ENCODE measurements around the gene ABCF1.

ABCF1 gene

DNA sequence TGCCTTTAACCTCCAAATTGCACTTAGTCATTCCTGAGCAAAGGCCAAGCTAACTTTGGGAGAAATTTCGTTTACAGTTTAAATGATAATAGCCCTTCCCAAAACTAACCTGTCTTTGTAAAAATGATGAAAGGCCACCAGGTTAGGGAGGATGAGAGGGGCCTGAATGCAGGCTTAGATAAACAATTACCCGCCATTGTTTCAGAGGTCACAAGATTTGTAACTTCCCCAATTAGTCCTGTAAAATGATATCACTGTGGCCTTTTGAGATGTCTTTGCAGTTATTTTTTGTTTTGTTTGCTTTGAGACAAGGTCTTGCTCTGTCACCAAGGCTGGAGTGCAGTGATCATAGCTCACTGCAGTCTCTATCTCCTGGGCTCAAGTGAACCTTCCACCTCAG is 41.2 kb upstream of the ABCF1 start:
- Histone ChIP-seq H3K9me3 (replicated peaks; ENCODE audit: insufficient read depth, low read length) (no peaks in the 10 kb centered on the region), H3K36me3 (replicated peaks; ENCODE audit: insufficient read depth, low read length) (no peaks in the 10 kb centered on the region), H3K4me3 (ENCODE audit: low read length) (no peak overlapping the region), H3K9me2 (replicated peaks; ENCODE audit: insufficient read depth, low read length) (no peaks in the 10 kb centered on the region), H3K27me3 (replicated peaks; ENCODE audit: insufficient read depth, low read length) (no peaks in the 10 kb centered on the region), H3K4me2 (ENCODE audit: low read depth, low read length) (0 out of 2 replicates have a peak overlapping the region, but pooled peaks have one; percentile 1), H3K4me1 (ENCODE audit: low read length) (peaks cover 24% of the 10 kb centered on the region), H2AFZ (ENCODE audit: low read length) (0 out of 2 replicates have a peak overlapping the region, but pooled peaks have one; percentile 0), H3K79me2 (ENCODE audit: low read length) (no peaks in the 10 kb centered on the region), H4K20me1 (ENCODE audit: insufficient read depth, low read length) (no peaks in the 10 kb centered on the region), H3K27ac (ENCODE audit: low read length) (peak overlapping the region; percentile 11; the same call in 1 of the 2 replicates), H3F3A (ENCODE audit: insufficient read depth, low read length) (peaks cover 18% of the 10 kb centered on the region), H3K9ac (ENCODE audit: low read length) (no peak overlapping the region)
- no peak for TF ChIP-seq EZH2phosphoT487 (IDR thresholded peaks at IDR 0.05; ENCODE audit: low read length)
- no peak for TF ChIP-seq EZH2 (optimal IDR thresholded peaks at IDR 0.05; ENCODE audit: low read depth, low read length)
- TF ChIP-seq, protein P1, sequence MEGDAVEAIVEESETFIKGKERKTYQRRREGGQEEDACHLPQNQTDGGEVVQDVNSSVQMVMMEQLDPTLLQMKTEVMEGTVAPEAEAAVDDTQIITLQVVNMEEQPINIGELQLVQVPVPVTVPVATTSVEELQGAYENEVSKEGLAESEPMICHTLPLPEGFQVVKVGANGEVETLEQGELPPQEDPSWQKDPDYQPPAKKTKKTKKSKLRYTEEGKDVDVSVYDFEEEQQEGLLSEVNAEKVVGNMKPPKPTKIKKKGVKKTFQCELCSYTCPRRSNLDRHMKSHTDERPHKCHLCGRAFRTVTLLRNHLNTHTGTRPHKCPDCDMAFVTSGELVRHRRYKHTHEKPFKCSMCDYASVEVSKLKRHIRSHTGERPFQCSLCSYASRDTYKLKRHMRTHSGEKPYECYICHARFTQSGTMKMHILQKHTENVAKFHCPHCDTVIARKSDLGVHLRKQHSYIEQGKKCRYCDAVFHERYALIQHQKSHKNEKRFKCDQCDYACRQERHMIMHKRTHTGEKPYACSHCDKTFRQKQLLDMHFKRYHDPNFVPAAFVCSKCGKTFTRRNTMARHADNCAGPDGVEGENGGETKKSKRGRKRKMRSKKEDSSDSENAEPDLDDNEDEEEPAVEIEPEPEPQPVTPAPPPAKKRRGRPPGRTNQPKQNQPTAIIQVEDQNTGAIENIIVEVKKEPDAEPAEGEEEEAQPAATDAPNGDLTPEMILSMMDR (IDR thresholded peaks at IDR 0.05; ENCODE audit: low read length), result no peak
- DNase-seq, result no peak

DNA sequence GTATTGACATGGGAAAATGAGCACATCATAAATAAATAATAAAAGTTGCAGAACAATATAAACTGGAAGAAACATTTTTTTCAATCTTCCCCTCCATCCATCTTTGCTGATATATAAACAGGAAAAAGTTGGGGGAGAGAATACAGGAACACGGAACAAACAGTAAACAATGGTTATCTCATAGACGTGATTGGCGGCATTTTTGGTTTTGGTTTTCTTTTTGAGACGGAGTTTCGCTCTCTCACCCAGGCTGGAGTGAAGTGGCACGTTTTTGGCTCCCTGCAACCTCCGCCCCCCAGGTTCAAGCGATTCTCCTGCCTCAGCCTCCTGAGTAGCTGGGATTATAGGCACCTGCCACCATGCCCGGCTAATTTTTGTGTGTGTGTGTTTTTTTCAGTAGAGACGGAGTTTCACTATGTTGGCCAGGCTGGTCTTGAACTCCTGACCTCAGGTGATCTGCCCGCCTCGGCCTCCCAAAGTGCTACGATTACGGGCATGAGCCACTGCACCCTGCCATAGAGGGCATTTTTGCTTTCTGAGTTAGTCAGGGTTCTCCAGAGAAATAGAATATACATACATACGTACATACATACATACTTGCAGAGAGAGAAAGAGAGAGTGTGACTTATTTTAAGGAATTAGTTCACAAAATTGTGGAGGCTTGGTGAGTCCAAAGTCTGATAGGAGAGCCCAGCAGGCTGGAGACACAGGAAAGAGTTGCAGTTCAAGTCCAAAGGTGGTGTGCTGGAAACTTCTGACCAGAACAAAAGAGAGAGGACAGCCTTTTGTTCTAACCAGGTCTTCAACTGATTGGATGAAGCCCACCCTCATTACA is 37.6 kb upstream of the ABCF1 start:
- Histone ChIP-seq H3K9me3 (replicated peaks; ENCODE audit: insufficient read depth, low read length) (no peaks in the 10 kb centered on the region), H3K36me3 (replicated peaks; ENCODE audit: insufficient read depth, low read length) (no peaks in the 10 kb centered on the region), H3K4me1 (ENCODE audit: low read length) (peaks cover 16% of the 10 kb centered on the region), H3K9ac (ENCODE audit: low read length) (no peak overlapping the region), H3K79me2 (ENCODE audit: low read length) (no peaks in the 10 kb centered on the region), H3K27ac (ENCODE audit: low read length) (no peak overlapping the region), H4K20me1 (ENCODE audit: insufficient read depth, low read length) (no peaks in the 10 kb centered on the region), H2AFZ (ENCODE audit: low read length) (no peak overlapping the region), H3K4me3 (ENCODE audit: low read length) (no peak overlapping the region), H3F3A (ENCODE audit: insufficient read depth, low read length) (peaks cover 9% of the 10 kb centered on the region), H3K4me2 (ENCODE audit: low read depth, low read length) (no peak overlapping the region), H3K27me3 (replicated peaks; ENCODE audit: insufficient read depth, low read length) (no peaks in the 10 kb centered on the region), H3K9me2 (replicated peaks; ENCODE audit: insufficient read depth, low read length) (no peaks in the 10 kb centered on the region)
- TF ChIP-seq, protein P1 (IDR thresholded peaks at IDR 0.05; ENCODE audit: low read length), result no peak
- TF ChIP-seq EZH2 (optimal IDR thresholded peaks at IDR 0.05; ENCODE audit: low read depth, low read length) (no peak), EZH2phosphoT487 (IDR thresholded peaks at IDR 0.05; ENCODE audit: low read length) (no peak)
- DNase-seq, result no peak

DNA sequence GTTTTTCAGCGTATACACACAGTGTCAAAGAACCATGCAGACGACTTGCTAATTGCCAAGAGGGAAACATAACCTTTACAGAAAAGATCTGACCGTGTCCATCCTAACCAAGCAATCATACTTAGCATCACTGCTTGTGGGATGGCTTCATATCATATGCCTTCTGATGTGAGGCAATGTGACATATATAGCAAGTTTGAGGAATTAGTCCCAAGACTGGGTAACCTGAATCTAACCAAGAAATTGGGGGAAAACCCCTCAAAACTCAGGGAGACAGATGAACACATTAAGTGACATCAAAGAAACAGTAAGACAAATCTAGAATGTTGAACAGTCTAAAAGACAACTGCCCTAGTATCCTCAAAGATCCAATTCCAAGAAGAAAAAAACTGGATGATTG is 33.3 kb upstream of the ABCF1 start:
- H3K9me3 ChIP-seq (replicated peaks; ENCODE audit: insufficient read depth, low read length), result no peaks in the 10 kb centered on the region

More for the DNA sequence above, 33.3 kb upstream of the ABCF1 start:
- H3K79me2 ChIP-seq (ENCODE audit: low read length), result no peaks in the 10 kb centered on the region
- no peak overlapping the region for H3K4me3 ChIP-seq (ENCODE audit: low read length)
- TF ChIP-seq, protein P1 (IDR thresholded peaks at IDR 0.05; ENCODE audit: low read length), result no peak
- H3K9ac ChIP-seq (ENCODE audit: low read length), result no peak overlapping the region
- no peak overlapping the region for H3K27ac ChIP-seq (ENCODE audit: low read length)
- no peaks in the 10 kb centered on the region for H3K36me3 ChIP-seq (replicated peaks; ENCODE audit: insufficient read depth, low read length)
- H3F3A ChIP-seq (ENCODE audit: insufficient read depth, low read length), result 0 out of 2 replicates have a peak, but pooled peaks cover 2% of the 10 kb centered on the region
- no peaks in the 10 kb centered on the region for H3K9me2 ChIP-seq (replicated peaks; ENCODE audit: insufficient read depth, low read length)
- no peaks in the 10 kb centered on the region for H3K4me1 ChIP-seq (ENCODE audit: low read length)
- DNase-seq, result no peak
- no peak overlapping the region for H2AFZ ChIP-seq (ENCODE audit: low read length)
- H3K27me3 ChIP-seq (replicated peaks; ENCODE audit: insufficient read depth, low read length), result no peaks in the 10 kb centered on the region
- H4K20me1 ChIP-seq (ENCODE audit: insufficient read depth, low read length), result no peaks in the 10 kb centered on the region
- no peak overlapping the region for H3K4me2 ChIP-seq (ENCODE audit: low read depth, low read length)

All from MM.1S (cell line).